Adipocyte (in vitro differentiated cells): ENCODE results near the gene ANXA3.

ENCODE experiments used
- DNase-seq: peaks from one replicate; pipeline ENCODE4 v3.0.0-alpha.2; 2015; ENCODE audit warnings: low read depth
- H3K27me3 ChIP-seq: replicated peaks from 2 replicates; pipeline ENCODE4 v1.7.0; 2013; ENCODE audit warnings: mild to moderate bottlenecking, low read length, moderate library complexity; ENCODE audit not compliant: control insufficient read depth, insufficient read depth
- H3K36me3 ChIP-seq: 2 replicates; pipeline ENCODE4 v1.7.0; 2013; ENCODE audit warnings: low read length, mild to moderate bottlenecking, moderate library complexity; ENCODE audit not compliant: control insufficient read depth, insufficient read depth, severe bottlenecking
- H3K4me1 ChIP-seq: 2 replicates; pipeline ENCODE4 v1.7.0; 2013; ENCODE audit warnings: mild to moderate bottlenecking, low read length, moderate library complexity; ENCODE audit not compliant: control insufficient read depth, insufficient read depth
- H3K4me3 ChIP-seq: 2 replicates; pipeline ENCODE4 v1.7.0; 2013; ENCODE audit warnings: mild to moderate bottlenecking, low read length, moderate library complexity
- H3K9ac ChIP-seq: 2 replicates; pipeline ENCODE4 v1.7.0; 2013; ENCODE audit warnings: mild to moderate bottlenecking, low read length, moderate library complexity
- H3K9me3 ChIP-seq: 2 replicates; pipeline ENCODE4 v1.7.0; 2013; ENCODE audit warnings: mild to moderate bottlenecking, low read length, moderate library complexity; ENCODE audit not compliant: control insufficient read depth

The ANXA3 gene

DNA sequence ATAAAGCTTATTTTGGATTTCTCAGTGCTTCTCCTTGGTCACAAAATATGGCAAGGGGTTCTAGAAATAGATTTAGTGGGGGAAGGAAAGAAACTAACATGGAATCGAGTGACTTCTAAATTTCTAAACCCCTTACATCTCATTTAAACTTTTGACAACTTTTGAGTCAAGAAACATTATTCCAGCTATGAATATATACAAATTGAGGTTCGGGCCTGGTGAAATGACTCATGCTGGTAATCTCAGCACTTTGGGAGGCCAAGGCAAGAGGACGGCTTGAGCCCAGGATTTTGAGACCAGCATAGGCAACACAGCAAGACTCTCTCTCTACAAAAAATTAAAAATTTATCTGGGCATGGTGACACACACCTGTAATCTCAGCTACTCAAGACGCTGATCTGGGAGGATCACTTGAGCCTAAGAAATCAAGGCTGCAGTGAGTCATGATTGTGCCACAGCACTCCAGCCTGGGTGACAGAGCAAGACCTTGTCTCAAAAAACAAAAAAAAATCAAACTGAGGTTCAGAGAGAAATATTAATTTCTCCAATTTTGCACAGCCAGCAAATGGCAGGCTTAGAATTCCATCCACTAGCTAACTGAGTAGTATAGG, 99.8 kb downstream of the ANXA3 start:
- Histone ChIP-seq H3K36me3 (no peaks in the 10 kb centered on the region), H3K4me3 (no peak overlapping the region), H3K27me3 (no peaks in the 10 kb centered on the region), H3K4me1 (peaks cover 48% of the 10 kb centered on the region), H3K9me3 (no peaks in the 10 kb centered on the region), H3K9ac (no peak overlapping the region)
- DNase-seq = no peak

DNA sequence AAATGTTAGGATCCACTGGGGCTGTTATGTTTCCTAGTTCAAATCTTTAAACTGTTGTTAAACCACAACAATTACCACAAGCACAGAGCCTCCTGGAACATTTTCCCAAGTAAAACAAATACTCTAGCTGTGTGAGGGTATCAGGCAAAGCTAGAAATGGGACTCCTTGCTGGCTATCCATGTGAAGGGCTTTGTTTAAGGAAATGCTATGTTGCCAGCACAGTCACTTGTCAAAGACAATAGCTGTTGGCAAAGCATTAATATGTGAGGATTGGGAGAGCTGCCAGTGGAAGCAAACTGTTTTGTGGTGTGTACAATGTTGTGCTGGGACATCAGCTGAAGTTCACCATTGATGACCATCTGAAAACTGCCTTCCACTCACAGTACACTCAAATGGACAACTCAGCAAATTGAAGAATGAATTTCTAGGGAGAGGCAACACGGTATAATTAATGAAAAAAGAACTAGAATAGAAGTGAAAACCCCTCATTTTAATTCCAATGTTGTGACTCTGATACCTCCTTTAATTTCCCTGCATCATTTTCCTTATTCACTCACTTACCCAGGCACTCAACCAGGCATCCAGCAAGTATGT, 100.8 kb downstream of the ANXA3 start:
- Histone ChIP-seq H3K9me3 (no peaks in the 10 kb centered on the region), H3K36me3 (no peaks in the 10 kb centered on the region), H3K9ac (no peak overlapping the region), H3K27me3 (no peaks in the 10 kb centered on the region), H3K4me3 (no peak overlapping the region), H3K4me1 (peaks cover 45% of the 10 kb centered on the region)
- DNase-seq = peak; percentile 47

DNA sequence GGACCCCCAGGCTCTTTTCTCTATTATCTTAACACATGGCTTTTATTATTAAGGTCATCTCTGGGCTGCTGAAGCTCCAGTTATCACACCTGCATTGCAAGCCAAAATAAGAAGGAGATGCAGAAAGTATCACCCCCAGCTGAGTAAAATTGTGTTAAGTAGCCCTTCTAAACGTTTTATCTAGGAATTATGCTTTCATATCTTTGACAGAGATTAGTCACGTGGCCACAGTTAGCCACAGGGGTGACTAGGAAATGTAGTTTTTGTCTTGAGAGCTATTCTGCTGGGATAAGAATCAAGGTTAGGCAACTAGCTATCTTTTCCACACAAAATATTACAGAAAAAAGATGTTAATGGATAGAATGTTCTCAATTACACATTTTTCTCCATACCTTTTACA, 102.1 kb downstream of the ANXA3 start:
- Histone ChIP-seq H3K9me3 (no peaks in the 10 kb centered on the region), H3K36me3 (no peaks in the 10 kb centered on the region), H3K9ac (no peak overlapping the region), H3K4me1 (peaks cover 45% of the 10 kb centered on the region), H3K4me3 (no peak overlapping the region), H3K27me3 (no peaks in the 10 kb centered on the region)
- DNase-seq = peak; percentile 49

DNA sequence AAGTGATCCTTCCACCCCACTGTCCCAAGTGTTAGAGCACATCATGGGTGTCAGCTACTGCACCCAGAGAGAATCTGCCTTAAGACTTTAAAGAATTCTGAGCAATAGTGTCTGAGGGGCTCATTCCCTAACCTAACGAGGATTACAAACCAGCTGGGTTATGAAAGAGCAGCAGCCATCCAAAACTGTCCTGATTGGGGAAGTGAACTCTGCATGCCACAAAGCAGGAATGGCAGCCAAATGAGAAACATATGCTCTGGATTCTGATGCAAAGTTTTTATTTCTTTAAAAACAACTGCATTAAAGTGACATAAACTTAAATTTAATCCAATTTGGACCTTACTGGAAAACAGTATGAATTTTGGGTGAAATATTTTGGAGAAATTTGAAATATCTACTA, 103.2 kb downstream of the ANXA3 start:
- H3K9me3 ChIP-seq = no peaks in the 10 kb centered on the region
- no peak overlapping the region for H3K4me3 ChIP-seq
- H3K27me3 ChIP-seq = no peaks in the 10 kb centered on the region
- DNase-seq = peak; percentile 93
- H3K36me3 ChIP-seq = no peaks in the 10 kb centered on the region
- H3K4me1 ChIP-seq = peaks cover 51% of the 10 kb centered on the region
- no peak overlapping the region for H3K9ac ChIP-seq

DNA sequence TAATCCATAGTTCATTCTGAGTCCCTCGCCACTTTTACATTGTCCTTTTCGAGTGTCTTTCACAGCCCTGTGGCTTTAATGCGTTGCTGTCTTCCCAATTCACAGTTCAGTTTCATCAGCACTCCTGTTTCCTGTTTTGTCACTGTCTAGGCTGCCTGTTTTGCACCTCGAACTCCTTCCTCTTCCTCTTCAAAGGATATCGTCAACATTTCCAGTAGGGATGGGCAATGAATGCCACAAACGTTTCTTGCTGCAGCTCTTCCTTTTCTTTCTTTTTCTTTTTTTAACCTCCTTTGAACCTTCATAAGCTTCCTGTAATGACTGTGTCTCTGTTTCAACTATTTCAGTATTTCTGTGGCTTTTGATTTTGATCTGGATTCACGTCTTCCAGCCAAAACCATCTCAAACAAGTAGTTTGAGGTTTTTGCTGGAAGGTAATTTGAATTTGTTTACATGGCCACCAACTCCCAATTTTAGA, 105.4 kb downstream of the ANXA3 start:
- no peak overlapping the region for H3K9ac ChIP-seq
- H3K4me1 ChIP-seq = peaks cover 41% of the 10 kb centered on the region
- H3K9me3 ChIP-seq = no peaks in the 10 kb centered on the region
- no peak overlapping the region for H3K4me3 ChIP-seq
- DNase-seq = no peak
- H3K36me3 ChIP-seq = no peaks in the 10 kb centered on the region
- H3K27me3 ChIP-seq = no peaks in the 10 kb centered on the region

DNA sequence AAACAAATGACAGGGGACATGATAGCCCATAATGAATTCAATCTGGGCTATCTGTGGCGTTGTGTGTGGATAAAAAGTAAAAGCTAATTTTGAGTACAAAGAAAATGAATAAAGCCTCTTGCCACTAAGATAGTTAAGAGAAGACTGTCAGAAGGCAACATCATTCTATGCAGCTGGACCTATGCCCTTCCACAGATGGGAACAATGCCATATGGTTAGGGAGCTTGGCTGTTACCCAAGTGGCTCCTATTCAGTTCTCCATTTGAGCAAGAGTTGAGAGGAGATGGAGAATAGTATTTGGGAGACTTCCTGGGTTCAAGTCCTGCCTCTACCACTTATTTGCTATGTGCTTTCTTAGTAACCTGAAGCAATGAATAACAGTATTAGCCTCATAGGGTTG, 107.7 kb downstream of the ANXA3 start:
- no peaks in the 10 kb centered on the region for H3K9me3 ChIP-seq
- no peak for DNase-seq
- no peaks in the 10 kb centered on the region for H3K27me3 ChIP-seq
- H3K9ac ChIP-seq = no peak overlapping the region
- H3K4me1 ChIP-seq = peaks cover 38% of the 10 kb centered on the region
- H3K4me3 ChIP-seq = no peak overlapping the region
- no peaks in the 10 kb centered on the region for H3K36me3 ChIP-seq

DNA sequence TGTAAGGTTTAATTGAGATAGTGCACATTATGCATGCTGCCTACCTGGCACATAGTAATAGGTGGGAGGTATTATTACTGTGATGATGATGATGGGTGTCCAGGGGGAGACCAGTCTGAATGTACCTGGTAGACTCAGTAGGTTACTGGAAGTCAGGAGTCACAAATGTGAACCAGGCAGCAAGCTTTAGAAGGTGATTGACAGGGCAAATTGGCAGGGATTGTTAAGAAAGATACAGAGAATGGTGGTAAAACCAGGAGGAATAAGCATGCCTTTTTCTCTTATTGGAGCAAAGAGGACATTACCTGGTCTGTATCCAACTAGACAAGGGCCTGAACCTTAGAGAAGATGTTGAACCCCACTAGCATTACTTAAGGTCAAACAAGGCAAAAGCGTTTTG, 108.1 kb downstream of the ANXA3 start:
- H3K36me3 ChIP-seq = no peaks in the 10 kb centered on the region
- H3K9me3 ChIP-seq = no peaks in the 10 kb centered on the region
- no peak overlapping the region for H3K9ac ChIP-seq
- H3K4me3 ChIP-seq = no peak overlapping the region
- H3K4me1 ChIP-seq = peaks cover 34% of the 10 kb centered on the region
- H3K27me3 ChIP-seq = no peaks in the 10 kb centered on the region
- DNase-seq = no peak
